GM19452 (cell line): ENCODE measurements around the gene DNAH11.
"Not testable (repeated sequence)": the region's sequence is repeated elsewhere in the genome, so short reads cannot be mapped to it uniquely, and the experiment has no call there.

Source experiments
- ATAC-seq: cut with Tn5 transposase; IDR thresholded peaks from one replicate; pipeline ENCODE4 v1.9.1; 2021; ENCODE audit not compliant: unreplicated experiment

DNAH11 gene

GRCh38 chr7:21768279-21768678 is 225.4 kb downstream of the DNAH11 start:
- ATAC-seq: no peak

GRCh38 chr7:21771266-21771665 is 228.4 kb downstream of the DNAH11 start:
- no peak for ATAC-seq

- no peak for ATAC-seq
Observed at GRCh38 chr7:21771906-21772610, 229.2 kb downstream of the DNAH11 start.

- no peak for ATAC-seq
Observed at GRCh38 chr7:21773326-21773725, 230.5 kb downstream of the DNAH11 start.

- ATAC-seq: no peak
Observed at GRCh38 chr7:21777921-21778320, 235.1 kb downstream of the DNAH11 start.

GRCh38 chr7:21778953-21779352 is 236.1 kb downstream of the DNAH11 start:
- no peak for ATAC-seq

GRCh38 chr7:21782996-21783395 is 240.2 kb downstream of the DNAH11 start:
- no peak for ATAC-seq

GRCh38 chr7:21784989-21785388 is 242.2 kb downstream of the DNAH11 start:
- ATAC-seq: no peak

GRCh38 chr7:21805791-21806190 is 263.0 kb downstream of the DNAH11 start:
- no peak for ATAC-seq

GRCh38 chr7:21806388-21806787 is 263.5 kb downstream of the DNAH11 start:
- no peak for ATAC-seq

GRCh38 chr7:21819048-21819447 is 276.2 kb downstream of the DNAH11 start:
- no peak for ATAC-seq

GRCh38 chr7:21828841-21829240 is 286.0 kb downstream of the DNAH11 start:
- ATAC-seq: no peak

GRCh38 chr7:21829731-21830130 is 286.9 kb downstream of the DNAH11 start:
- no peak for ATAC-seq

- no peak for ATAC-seq
Observed at GRCh38 chr7:21844742-21845141, 301.9 kb downstream of the DNAH11 start.

- ATAC-seq: no peak
Observed at GRCh38 chr7:21850531-21851285, 307.9 kb downstream of the DNAH11 start.

GRCh38 chr7:21851559-21851967 is 308.7 kb downstream of the DNAH11 start:
- no peak for ATAC-seq

- not testable (repeated sequence) for ATAC-seq
Observed at GRCh38 chr7:21865631-21866204, 322.9 kb downstream of the DNAH11 start.

- no peak for ATAC-seq
Observed at GRCh38 chr7:21866731-21867130, 323.9 kb downstream of the DNAH11 start.

GRCh38 chr7:21867226-21867625 is 324.4 kb downstream of the DNAH11 start:
- ATAC-seq: no peak

- ATAC-seq: no peak
Observed at GRCh38 chr7:21867816-21868575, 325.2 kb downstream of the DNAH11 start.

GRCh38 chr7:21868576-21868850 is 325.7 kb downstream of the DNAH11 start:
- ATAC-seq: no peak
